Measurements from ENCODE around the gene MMD. TPM values are rescaled to one million over a fixed set of nuclear protein-coding genes. Genes with fewer than 3 reads are reported as not detected.

Gene MMD
- total and polyA plus RNA-seq, 9 of the 15 experiments (the other 6 are each of a cell fraction or from before 2014, with no cell fraction given) = 3.1 to 18.9 (median 10.7) TPM

DNA sequence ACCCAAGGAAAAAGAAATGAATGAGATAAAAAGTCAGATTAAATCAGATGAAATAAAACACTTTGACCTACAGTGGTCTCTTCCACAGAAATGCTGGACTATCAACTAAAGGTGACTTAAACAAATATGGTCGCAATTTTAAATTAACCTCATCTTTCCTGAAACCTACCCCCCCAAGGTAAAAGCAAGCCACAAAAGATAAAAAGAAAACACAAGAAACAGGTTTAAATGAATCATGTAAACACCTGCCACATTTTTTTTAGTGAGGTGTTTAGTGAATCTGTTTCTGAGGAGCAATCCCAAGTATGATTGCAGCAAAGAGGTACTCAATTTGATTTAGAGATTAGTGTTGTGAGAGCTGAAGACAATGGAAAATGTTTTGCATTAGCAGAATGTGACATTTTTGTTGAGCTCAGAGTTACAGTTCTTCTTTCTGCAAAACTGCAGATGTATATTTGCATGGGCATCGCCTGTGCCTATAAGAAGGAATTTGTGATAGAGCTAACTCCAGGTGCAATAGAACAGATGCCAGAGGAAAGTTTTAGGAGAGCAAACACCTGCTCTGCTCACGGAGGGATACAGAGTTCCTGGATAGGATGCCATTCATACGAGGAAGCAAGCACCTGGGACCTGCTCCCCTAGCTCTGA, 3.4 kb upstream of the MMD start:
- DNase-seq (ENCODE audit: extremely low read depth in 1 of 4, low spot score in 3 of 4) (no peak), FAIRE-seq (no peak), ATAC-seq (no peak)
- H3K9me1 ChIP-seq (ENCODE audit: control insufficient read depth, insufficient read depth, low read length) = no peaks in the 10 kb centered on the region
- peaks cover 4 to 11% of the 10 kb centered on the region in 2 experiments; a peak in 4 of 5 replicates for H3K4me1 ChIP-seq (replicated peaks in 1 of 2; ENCODE audit: control insufficient read depth in 2 of 2, insufficient read depth in 2 of 2, low read length in 2 of 2)
- peaks cover 0 to 4% of the 10 kb centered on the region in 2 experiments; a peak in 1 of 5 replicates for H3K27me3 ChIP-seq (ENCODE audit: control insufficient read depth in 2 of 2, insufficient read depth in 2 of 2, low read length in 2 of 2)
- no peak overlapping the region for H2AFZ ChIP-seq (ENCODE audit: low read depth, low read length)
- no TSS peak for BruUV-seq (replicated peaks)
- no peak overlapping the region for H3K4me2 ChIP-seq (ENCODE audit: insufficient read depth, low read length)
- TF ChIP-seq ZNF263 (CRISPR knock-in tag; IDR thresholded peaks at IDR 0.05; ENCODE audit: borderline replicate concordance) (no peak), SREBF2 (CRISPR knock-in tag; IDR thresholded peaks at IDR 0.05) (no peak)
- H3K36me3 ChIP-seq (ENCODE audit: control insufficient read depth, insufficient read depth, low read length) = no peaks in the 10 kb centered on the region
- H3K9ac ChIP-seq (ENCODE audit: insufficient read depth in 1 of 2, low read depth in 2 of 2, low read length in 2 of 2) = no peak overlapping the region
- 4% methylated on average over 4 of the region's 4 CpGs for WGBS (ENCODE audit: insufficient coverage, low coverage, missing lambda C conversion rate)
- CTCF ChIA-PET (ENCODE audit: low intra/inter-chr PET ratio) = no interaction called here
- no peaks in the 10 kb centered on the region for H3K9me3 ChIP-seq (replicated peaks; ENCODE audit: control insufficient read depth, insufficient read depth, low read depth, low read length)
- no peak overlapping the region for H3K4me3 ChIP-seq
- H3K27ac ChIP-seq (ENCODE audit: extremely low read depth, low read depth, low read length) = no peak overlapping the region
- in situ Hi-C loops (cut with MboI) = no loop called here
- POLR2A ChIA-PET = interaction anchor here (0.6 to 1.2 kb wide), 3 partner anchors 42 to 290 kb away, joined by 3 read pairs; no protein-coding TSS in a partner anchor
- H4K20me1 ChIP-seq (replicated peaks; ENCODE audit: control insufficient read depth, insufficient read depth, low read length) = no peaks in the 10 kb centered on the region
- peaks cover 16% of the 10 kb centered on the region for H3K79me2 ChIP-seq (ENCODE audit: control insufficient read depth, insufficient read depth, low read length)
- intact Hi-C loops (cut with micrococcal nuclease) = loop anchor here (5.0 kb wide), 1 partner anchor 72 kb away; no protein-coding TSS in a partner anchor

DNA sequence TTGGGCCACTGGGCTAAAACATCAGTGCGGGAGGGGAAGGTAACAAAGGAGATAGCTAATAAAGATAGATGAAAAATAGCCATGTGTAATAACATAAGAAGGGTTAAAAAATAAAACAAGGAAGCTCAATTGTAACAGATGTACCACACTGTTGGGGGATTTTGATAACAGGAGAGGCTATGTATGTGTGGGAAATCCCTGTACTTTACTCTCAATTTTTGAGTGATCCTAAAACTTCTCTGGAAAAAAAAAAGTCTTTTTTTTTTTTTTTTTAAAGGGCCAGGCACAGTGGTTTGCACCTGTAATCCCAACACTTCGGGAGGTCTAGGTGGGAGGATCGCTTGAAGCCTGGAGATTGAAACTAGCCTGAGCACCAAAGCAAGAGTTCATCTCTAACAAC, 1.9 kb upstream of the MMD start:
- Histone ChIP-seq H3K27ac (ENCODE audit: extremely low read depth, low read depth, low read length) (no peak overlapping the region), H4K20me1 (replicated peaks; ENCODE audit: control insufficient read depth, insufficient read depth, low read length) (no peaks in the 10 kb centered on the region), H3K4me2 (ENCODE audit: insufficient read depth, low read length) (no peak overlapping the region), H3K9me3 (replicated peaks; ENCODE audit: control insufficient read depth, insufficient read depth, low read depth, low read length) (no peaks in the 10 kb centered on the region), H3K4me3 (no peak overlapping the region), H3K4me1 (replicated peaks in 1 of 2; ENCODE audit: control insufficient read depth in 2 of 2, insufficient read depth in 2 of 2, low read length in 2 of 2) (peaks cover 11% of the 10 kb centered on the region in 2 experiments), H3K79me2 (ENCODE audit: control insufficient read depth, insufficient read depth, low read length) (peaks cover 27% of the 10 kb centered on the region), H3K36me3 (ENCODE audit: control insufficient read depth, insufficient read depth, low read length) (no peaks in the 10 kb centered on the region; the same call in 2 of the 3 replicates), H3K9ac (ENCODE audit: insufficient read depth in 1 of 2, low read depth in 2 of 2, low read length in 2 of 2) (no peak overlapping the region), H3K9me1 (ENCODE audit: control insufficient read depth, insufficient read depth, low read length) (no peaks in the 10 kb centered on the region), H3K27me3 (ENCODE audit: control insufficient read depth in 2 of 2, insufficient read depth in 2 of 2, low read length in 2 of 2) (peaks cover 0 to 4% of the 10 kb centered on the region in 2 experiments; a peak in 1 of 5 replicates), H2AFZ (ENCODE audit: low read depth, low read length) (peak overlapping the region; percentile 64; the same call in 1 of the 2 replicates)
- intact Hi-C loops (cut with micrococcal nuclease) = loop anchor here (5.0 kb wide), 1 partner anchor 74 kb away; no protein-coding TSS in a partner anchor
- no peak for ATAC-seq
- BruUV-seq (replicated peaks) = no TSS peak
- CTCF ChIA-PET (ENCODE audit: low intra/inter-chr PET ratio) = no interaction called here
- POLR2A ChIA-PET = interaction anchor here (1.3 kb wide), 1 partner anchor 69 kb away, joined by 3 read pairs; no protein-coding TSS in a partner anchor
- no peak for DNase-seq (ENCODE audit: extremely low read depth in 1 of 4, low spot score in 3 of 4)
- 7% methylated on average over 3 of the region's 3 CpGs for WGBS (ENCODE audit: insufficient coverage, low coverage, missing lambda C conversion rate)
- FAIRE-seq = no peak
- in situ Hi-C loops (cut with MboI) = no loop called here
- TF ChIP-seq ZNF384 (IDR thresholded peaks at IDR 0.05; ENCODE audit: low read depth, low read length) (peak; percentile 65), BRCA1 (IDR thresholded peaks at IDR 0.05) (no peak), BRCA1 (CRISPR knock-in tag; IDR thresholded peaks at IDR 0.05) (no peak), SIN3B (IDR thresholded peaks at IDR 0.05; ENCODE audit: low read depth) (no peak), NFYB (IDR thresholded peaks at IDR 0.05; ENCODE audit: extremely low read depth, insufficient read length) (no peak), SNRNP70 (optimal IDR thresholded peaks at IDR 0.05; ENCODE audit: low read depth, low read length) (no peak), TSC22D4 (tag; IDR thresholded peaks at IDR 0.05) (no peak)
- TF ChIP-seq, protein P1, sequence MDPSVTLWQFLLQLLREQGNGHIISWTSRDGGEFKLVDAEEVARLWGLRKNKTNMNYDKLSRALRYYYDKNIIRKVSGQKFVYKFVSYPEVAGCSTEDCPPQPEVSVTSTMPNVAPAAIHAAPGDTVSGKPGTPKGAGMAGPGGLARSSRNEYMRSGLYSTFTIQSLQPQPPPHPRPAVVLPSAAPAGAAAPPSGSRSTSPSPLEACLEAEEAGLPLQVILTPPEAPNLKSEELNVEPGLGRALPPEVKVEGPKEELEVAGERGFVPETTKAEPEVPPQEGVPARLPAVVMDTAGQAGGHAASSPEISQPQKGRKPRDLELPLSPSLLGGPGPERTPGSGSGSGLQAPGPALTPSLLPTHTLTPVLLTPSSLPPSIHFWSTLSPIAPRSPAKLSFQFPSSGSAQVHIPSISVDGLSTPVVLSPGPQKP (CRISPR knock-in tag; IDR thresholded peaks at IDR 0.05) = no peak
- TF ChIP-seq, protein P2, sequence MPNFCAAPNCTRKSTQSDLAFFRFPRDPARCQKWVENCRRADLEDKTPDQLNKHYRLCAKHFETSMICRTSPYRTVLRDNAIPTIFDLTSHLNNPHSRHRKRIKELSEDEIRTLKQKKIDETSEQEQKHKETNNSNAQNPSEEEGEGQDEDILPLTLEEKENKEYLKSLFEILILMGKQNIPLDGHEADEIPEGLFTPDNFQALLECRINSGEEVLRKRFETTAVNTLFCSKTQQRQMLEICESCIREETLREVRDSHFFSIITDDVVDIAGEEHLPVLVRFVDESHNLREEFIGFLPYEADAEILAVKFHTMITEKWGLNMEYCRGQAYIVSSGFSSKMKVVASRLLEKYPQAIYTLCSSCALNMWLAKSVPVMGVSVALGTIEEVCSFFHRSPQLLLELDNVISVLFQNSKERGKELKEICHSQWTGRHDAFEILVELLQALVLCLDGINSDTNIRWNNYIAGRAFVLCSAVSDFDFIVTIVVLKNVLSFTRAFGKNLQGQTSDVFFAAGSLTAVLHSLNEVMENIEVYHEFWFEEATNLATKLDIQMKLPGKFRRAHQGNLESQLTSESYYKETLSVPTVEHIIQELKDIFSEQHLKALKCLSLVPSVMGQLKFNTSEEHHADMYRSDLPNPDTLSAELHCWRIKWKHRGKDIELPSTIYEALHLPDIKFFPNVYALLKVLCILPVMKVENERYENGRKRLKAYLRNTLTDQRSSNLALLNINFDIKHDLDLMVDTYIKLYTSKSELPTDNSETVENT (CRISPR knock-in tag; IDR thresholded peaks at IDR 0.05) = no peak

All from K562 (cell line).